ENCODE data around the gene COBL.
A peak's percentile ranks its signal among the peaks of the same experiment; 100 is the strongest.

Gene COBL

DNA sequence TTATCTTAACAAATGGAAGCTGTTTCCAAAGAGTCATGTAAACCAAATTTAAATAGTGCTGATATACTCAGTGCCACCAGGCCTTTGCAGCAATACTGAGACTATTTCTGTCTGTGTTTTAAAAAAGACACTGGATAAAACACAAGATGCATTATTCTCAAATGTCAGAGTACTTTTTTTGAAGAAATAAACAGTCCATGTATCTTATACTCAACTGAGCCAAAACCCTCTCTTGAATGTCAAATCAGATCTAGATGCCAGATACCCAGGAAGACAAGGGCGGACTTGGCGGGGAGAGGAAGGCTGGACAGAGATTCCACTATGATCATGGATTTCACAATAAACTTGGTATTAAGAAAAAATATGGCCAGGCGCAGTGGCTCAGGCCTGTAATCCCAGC, 127.6 kb downstream of the COBL start:
- no peak for DNase-seq (ENCODE audit: low read depth)

DNA sequence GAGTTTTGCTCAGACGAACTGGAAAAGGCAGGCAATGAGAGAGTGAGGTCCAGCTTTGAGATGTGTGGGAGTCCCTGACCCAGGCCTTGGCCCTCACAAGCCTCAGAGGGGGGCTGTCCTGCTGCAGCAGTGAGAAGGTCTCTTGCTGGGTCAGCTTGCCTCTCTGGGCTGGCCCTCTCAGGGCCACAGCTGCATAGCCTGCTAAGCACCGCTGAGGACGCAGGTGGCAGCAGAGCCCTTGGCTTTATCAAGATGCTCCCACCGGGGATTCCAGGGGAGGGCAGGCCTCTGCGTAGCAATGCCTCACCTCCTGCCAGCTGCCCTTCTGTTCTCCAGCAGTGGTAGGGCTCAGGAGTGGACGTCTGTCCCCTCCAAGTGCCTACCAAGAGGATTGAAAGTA, 128.7 kb downstream of the COBL start:
- no peak for DNase-seq (ENCODE audit: low read depth)

DNA sequence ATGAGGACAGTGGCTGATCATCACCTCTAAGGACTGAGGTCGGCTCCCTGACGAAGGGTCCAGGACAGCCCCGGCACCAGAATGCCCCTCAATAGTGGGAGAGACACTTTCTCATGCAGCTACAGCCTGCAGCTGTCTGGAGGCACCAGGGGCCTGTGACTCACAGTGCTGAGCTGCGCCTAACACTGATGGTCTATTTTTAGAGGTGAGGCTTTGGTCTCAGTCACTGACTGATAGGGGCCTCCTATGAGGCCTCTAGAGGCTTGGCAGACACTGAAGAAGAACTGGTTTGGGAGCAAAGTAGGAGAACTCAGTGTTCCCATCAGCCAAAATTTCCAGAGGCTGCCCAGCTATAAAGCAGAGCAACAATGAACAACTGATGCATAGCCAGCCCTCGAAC, 130.1 kb downstream of the COBL start:
- no peak for DNase-seq (ENCODE audit: low read depth)

DNA sequence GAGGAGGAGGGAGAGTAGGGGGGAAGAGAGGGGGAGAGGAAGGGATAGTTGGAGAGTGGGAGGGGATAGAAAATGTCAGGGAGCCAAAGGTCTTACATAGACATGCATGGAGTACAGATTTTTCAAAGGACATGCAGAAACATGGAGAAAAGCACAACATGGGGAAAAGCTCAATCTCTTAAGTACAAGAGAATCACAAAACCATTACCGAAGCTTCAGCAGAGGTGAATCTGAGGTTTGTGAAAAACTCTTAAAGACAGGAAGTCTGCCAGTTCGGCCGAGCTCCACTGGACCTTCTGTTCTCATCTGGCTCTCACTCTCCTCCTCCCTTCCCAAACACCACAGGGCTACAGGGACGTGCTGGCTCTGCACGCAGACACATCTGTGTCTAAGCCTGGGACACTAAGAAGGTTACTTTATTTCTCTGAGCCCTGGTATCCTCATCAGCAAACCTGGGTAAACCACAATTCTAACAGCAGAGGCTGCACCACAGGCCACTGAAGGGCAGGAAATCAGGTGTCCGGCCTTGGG, 133.9 kb downstream of the COBL start:
- no peak for DNase-seq (ENCODE audit: low read depth)

DNA sequence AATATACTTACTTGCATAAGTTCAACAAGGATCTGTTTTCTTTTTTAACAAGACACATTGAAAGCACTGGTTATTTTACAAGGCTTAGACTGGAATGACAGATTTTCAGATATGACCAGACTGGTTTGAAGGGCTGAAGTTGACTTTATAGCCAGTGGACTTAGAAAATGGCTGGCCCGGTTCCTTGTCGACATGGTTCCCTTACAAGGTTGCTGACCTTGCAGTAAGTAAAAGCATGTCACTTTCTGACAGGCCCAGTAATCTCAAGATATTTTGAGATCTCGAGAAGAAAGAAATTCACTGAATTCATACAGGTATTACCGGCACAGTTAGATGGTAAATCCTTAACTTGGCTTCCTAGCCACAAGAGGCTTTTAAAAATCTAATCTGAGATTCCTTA, 136.5 kb downstream of the COBL start:
- DNase-seq (ENCODE audit: low read depth) = no peak

DNA sequence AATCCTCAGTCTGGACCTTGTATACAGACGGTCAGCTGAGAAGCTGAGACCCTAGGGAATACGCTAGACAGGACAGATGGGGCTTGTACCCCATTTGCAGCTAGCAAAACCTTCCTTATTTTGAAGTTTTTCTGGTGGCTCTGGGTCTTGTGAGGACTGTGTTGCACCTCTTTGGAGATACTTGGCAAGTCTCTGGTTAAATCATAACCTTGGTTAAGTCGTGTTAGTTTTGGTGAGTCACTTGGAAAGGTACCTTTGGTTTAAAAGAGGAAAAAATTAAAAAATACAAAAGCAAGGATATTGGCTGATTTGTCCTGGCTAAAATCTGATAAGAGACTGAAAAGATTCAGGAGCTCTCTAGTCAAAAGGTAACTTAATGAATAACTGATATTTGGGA, 140.6 kb downstream of the COBL start:
- DNase-seq (ENCODE audit: low read depth) = no peak

DNA sequence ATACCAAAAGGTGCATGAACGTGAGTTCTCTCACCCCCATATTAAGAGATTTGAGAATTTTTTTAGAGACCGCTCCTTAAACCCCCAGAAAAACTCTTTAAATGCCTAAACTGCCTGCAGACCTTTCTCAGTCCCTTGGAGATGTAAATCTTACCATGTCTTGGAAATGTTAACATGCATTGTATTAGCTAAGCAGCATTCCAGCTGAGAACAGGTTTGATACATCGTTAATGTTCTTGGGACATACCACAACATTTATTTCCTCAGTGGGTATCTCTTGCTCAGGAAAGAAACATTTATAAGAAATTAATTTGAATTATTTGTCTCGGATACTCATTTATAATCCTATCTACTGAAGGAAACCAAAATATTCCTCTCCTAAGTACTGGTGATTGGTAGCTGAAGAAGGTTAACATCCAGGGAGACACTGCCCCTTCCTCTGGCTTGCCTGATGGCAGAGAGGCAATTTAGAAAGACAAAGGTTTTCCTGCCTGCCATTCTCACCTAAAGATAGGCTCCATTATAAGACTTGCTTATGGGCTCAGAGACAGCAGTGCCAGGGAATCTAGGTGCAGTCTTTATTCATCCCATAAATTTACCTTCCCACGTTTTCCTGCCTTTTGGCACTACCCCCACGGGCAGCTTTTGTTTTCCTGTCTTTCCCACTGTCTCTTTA, 141.2 kb downstream of the COBL start:
- no peak for DNase-seq (ENCODE audit: low read depth)

DNA sequence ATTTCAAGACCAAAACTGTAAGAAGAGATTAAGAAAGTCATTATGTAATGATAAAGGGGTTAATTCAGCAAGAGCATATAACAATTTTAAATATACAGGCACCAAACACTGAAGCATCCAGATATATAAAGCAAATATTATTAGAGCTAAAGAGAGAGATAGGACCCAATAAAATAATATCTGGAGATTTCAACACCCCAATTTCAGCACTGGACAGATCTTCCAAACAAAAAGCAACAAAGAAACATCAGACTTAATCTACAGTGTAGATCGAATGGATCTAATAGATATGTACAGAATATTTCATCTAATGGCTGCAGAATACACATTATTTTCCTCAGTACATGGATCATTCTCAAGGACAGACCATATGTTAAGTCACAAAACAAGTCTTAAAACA, 151.3 kb downstream of the COBL start:
- no peak for DNase-seq (ENCODE audit: low read depth)

DNA sequence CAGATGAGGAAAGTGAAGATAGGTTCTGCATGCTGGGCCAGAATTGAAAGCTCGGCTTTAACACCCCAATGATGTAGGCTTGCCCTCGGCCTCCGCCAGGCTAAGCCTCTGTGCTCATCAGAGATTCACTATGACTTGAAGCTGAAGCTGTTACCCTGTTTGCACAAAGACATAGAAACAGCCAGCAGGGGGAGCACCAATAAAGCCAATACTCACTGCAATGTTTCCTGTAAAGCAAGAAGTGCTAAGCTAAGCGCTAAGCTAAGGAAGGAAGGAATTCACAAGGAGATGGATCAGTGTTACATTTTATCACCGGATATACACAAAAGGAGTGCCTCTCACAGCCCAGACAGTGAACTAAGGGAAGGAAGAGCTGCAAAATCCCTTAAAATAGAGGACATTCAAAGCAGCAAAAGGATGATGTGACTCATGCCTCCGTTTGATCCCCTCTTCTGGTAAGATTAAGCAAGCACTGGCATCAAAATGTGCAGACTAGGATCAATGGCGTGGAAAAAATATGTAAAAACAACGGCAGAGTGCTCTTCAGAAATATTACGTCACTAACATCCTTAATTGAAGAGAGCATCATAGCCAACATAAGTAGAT, 153.8 kb downstream of the COBL start:
- peak; percentile 38 for DNase-seq (ENCODE audit: low read depth)

DNA sequence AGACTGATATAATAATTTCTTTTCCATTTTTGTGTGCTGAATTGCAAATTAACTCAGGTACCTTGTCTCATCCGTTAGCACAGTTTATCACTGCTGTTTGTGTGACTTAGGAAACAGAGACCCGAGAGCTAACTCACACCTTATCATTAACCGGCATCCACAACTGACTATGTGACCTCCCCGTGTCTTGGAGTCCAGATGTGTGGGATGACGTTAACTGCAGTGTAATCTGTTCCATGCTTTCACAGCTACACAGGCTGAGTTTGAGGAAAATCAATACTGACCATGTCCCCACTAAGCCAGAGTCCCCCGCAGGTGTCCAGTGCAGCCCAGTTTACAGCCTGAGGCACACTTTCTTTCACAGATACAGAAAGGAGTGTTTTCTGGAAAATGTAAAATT, 154.7 kb downstream of the COBL start:
- no peak for DNase-seq (ENCODE audit: low read depth)

DNA sequence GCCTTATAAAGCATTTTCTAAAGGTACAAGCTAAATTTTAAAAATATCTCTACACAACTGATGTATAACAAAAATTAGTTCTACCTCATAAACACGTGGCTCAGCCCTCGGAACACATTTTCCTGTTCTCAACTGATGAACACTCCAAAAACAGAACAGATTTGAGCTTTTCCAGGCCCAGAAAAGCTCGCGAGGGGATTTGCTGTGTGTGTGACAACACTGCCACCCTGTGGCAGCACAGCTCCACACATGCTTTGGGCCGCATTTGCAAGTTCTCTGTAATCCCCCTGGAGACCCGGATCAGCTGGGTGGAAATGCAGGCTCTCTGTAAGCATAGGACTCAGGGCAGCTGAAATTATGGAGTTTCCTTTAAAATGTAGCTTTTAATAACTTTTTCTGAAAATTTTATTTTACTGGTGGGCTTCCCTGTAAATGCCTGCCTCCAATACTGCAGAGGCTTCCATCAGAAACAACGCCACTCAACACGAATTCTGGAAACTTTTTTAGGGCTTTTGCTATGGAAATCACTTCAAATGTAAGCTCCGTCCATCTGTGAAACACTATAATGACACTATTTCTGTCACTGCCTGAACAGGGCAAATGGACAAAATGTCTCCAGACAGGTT, 155.5 kb downstream of the COBL start:
- peak; percentile 22 for DNase-seq (ENCODE audit: low read depth)

DNA sequence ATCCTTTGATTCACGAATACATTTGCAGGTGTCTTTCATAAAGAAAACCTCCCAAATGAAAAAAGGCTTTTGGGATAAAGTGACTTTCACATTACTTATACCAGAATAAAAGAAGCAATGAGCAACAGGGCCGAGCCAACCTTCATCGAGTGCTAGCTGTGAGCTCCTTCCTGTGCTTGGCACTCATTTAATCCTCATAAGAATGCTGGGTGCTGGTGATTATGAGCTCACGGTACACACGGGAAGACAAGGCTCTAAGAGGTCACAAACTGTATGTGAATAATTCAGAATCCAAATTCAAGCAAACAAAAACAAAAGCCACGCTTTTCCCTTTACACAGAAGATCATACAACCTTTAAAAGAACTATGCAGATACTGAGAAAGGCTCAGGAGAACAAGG, 156.2 kb downstream of the COBL start:
- no peak for DNase-seq (ENCODE audit: low read depth)

DNA sequence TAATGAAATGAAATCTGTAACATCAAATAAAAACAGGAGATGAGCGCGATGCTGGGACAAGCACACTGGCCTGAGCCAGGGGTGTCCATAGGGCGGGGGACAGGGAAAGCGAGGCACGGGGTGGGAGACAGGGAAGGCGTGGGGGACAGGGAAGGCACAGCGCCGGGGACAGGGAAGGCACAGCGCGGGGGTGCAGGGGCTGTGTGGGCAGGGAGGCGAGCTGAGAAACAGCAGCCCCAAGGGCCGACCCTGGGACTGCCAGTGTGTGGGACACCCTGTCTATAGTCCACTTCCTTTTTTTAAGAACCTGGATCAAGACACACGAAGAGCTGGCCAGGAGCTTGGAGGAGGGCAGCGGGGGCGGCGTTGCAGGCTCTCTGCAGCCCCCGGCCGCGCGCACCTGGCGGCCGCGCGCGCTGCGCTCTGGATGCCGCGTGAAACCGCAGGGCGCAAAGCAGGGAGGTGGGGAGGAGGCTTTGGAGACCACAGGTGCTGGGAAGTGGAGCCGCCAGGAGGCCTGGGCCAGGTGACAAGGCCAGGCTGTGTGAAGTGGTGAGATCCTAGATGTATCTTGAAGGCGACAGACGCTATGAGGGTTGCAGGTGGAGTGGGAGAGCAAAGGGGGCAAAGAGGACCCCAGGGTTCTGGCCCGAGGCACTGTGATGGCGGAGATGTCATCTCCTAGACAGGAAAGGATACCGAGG, 157.7 kb downstream of the COBL start:
- no peak for DNase-seq (ENCODE audit: low read depth)

DNA sequence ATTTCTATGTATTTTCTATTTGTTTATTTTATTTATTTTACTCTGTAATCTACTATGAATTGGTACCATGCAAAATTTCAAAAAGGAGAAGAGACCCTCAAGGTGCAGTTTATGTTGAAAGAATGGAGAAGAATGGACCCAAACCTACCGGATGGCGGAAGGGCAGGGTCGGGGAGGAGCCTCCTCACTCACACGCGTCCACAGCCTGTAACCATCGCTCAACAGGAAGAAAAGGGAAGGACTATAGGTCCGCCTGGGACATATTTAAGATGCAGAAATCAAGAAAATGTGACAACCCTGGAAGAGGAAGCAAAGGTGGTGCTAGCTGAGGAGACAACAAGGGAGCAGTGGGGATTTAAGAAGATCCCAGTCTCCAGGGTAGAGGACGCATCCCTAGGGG, 158.4 kb downstream of the COBL start:
- DNase-seq (ENCODE audit: low read depth) = no peak

DNA sequence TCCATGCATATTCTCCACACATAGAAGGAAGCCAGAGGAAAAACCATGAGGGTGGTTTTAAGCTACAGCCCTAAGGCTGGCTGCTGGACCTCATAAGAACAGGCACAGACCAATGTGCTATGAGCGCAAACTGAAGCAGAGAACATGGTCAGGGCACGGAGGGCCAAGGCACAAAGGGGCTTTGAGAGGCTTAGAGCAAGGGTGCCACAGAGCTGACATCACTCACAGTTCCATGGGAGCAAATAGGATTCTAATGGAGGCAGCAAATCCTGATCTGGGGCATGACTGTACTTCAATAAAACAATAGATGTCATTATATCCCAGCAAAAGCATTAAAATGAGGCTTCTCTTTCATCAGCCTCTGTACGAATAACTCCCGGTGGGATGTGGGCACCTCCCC, 162.4 kb downstream of the COBL start:
- DNase-seq (ENCODE audit: low read depth) = no peak

DNA sequence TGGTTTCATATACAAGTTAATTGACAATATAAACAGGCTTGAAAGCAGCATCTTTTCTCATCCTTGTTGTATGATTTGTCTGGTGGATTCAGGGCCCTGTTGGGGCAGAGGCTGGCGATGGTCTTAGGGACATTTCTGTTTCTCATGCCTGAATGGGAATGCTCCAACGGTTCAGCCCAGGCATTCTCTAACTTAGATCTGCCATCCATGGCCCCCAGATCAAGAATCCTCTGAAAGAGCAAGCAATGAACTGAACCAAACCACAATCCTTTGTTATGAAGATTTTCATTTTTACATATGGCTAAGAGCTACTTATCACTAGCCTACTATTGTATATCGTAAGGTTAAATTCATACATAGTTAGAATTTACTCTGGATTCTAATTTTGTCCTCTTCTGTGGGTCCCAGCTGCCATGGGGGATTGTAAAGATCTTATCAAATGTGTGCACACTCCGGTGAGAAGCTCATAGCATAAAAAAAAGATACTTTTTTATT, 163.9 kb downstream of the COBL start:
- DNase-seq (ENCODE audit: low read depth) = no peak

DNA sequence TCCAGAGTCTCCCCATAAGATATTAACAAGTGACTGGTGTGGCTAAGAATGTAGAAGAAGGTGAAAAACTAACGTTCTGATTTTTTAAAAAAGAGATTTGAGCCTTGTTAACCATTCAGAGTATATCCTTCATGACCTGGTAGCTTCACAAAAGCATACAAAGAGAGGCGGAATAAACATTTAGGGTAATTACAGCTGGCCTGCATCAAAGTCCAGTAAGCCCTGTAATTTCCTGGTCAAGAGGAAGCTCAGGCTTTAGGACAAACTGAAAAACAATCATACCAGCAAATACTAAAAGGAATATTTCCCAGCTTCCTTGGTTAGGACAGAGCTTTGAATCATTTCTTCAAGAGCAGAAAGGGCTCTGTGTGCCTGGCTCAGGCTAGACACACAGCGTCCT, 165.2 kb downstream of the COBL start:
- no peak for DNase-seq (ENCODE audit: low read depth)

DNA sequence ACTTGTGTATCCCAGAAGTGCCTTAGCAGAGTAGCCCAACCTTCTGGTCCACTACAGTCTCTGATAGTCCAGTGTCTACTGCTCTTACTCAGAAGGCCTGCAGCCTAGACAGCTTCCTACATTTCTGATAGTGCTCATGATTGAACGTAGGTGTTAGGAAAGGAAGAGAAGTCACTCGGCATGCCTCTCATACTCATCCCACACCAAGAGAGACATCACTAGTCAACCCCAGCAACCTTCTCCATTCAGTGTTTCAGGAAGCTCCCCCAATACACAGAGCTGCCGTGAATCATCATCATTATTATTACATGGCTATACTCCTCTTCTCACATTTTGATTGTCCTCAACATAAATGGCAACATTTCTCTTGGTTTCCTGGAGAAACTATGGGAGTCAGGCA, 166.4 kb downstream of the COBL start:
- no peak for DNase-seq (ENCODE audit: low read depth)

DNA sequence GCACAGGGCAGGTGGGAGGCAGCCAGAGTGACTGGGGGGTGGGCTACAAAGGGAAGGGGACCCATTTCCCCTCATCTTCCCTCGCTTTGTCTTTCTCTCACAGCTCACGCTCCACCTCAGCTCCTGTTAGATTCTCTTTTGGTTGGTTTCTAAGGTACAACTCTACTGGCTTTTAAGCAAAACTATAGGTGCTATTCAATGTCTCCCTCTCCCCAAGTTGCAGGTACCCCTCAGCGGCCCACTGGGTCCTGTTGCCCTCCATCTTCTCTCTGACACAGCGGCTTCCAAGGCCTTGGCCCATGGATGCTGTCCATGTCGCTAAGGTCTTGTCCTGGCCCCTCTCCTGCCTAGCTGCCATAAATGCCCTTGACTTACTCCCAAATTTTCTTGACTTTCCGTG, 168.4 kb downstream of the COBL start:
- no peak for DNase-seq (ENCODE audit: low read depth)

DNA sequence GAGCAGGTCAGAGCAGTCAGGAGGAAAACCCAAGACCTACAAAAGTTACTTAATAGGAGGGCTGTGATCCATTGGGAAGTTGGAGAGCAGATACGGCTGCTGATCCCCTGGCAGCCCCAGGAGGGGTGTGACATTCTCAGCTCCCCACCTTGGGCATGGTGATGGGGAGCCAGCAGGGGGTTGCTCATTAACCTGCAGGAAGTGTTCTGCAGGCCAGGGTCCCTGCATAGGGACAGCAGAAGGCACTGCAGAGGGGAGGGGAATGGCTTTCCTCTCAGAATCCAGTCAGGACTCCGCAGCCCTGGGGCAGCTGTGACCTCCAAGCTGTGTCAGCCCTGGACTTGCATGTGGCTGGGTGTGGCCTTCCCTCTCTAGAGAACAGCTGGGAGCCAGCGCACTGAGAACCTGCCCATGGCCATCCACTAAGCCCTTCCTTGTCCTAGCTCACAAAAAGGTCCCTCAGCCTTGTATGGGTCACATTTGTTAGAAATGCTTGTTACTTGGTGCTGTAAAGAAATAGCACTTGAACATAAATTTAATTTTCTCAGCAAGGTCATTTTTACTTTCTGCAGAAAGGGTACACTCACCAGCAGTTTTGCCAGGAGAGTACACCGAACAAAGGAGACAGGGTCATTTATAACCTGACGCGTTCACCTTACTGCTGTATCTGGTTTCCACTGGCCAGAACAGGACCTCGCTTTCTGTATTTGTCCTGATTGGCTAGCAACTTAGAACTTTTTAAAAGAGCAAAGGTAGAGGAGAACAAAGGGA, 169.6 kb downstream of the COBL start:
- DNase-seq (ENCODE audit: low read depth) = no peak

DNA sequence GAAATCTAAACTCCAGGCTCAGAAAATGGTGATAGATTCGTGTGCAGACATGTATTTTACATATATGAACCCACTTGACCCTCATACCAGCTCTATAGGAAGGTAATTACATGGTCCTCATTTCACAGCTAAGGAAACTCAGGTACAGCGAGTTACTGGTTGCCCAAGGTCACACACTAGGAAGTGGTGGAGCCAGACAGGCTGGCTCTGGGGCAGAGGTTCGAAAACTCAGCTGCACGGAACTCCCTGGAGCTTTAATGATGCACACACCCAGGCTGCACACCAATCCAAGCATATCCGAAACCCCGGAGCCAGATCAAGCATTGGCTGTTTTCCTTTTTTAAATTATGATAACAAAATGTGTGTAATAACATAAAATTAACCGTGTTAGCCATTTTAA, 172.4 kb downstream of the COBL start:
- no peak for DNase-seq (ENCODE audit: low read depth)

All from activated gamma-delta T cell treated with anti-CD3 and anti-CD28 coated beads, Interleukin-2, amount 50 U/mL, for 16 hours (primary cell).